HEK293T (cell line): ENCODE data around the gene SUMO3.

ENCODE experiments used
- ARNT ChIP-seq: fragments of 450-650 bp; IDR thresholded peaks from 2 replicates; pipeline ENCODE4 v1.6.1; 2017; ENCODE audit warnings: mild to moderate bottlenecking
- BHLHE40 ChIP-seq: fragments of 450-650 bp; IDR thresholded peaks from 2 replicates; pipeline ENCODE4 v1.6.1; 2016; ENCODE audit warnings: mild to moderate bottlenecking, moderate library complexity, borderline replicate concordance
- CTBP1 ChIP-seq: fragments of 450-650 bp; IDR thresholded peaks from 2 replicates; pipeline ENCODE4 v1.6.1; 2016; ENCODE audit warnings: borderline replicate concordance
- ELF4 ChIP-seq: fragments of 450-650 bp; IDR thresholded peaks from 2 replicates; pipeline ENCODE4 v1.6.1; 2017; ENCODE audit warnings: antibody characterized with exemption
- FOXA1 ChIP-seq: fragments of 450-650 bp; IDR thresholded peaks from 2 replicates; pipeline ENCODE4 v1.6.1; 2016; ENCODE audit warnings: mild to moderate bottlenecking
- FOXK2 ChIP-seq: fragments of 450-650 bp; IDR thresholded peaks from 2 replicates; pipeline ENCODE4 v1.6.1; 2016; ENCODE audit warnings: mild to moderate bottlenecking
- HDGF ChIP-seq: fragments of 450-650 bp; IDR thresholded peaks from 2 replicates; pipeline ENCODE4 v1.6.1; 2017; ENCODE audit warnings: antibody characterized with exemption, borderline replicate concordance
- NFRKB ChIP-seq: fragments of 450-650 bp; IDR thresholded peaks from 2 replicates; pipeline ENCODE4 v1.6.1; 2016; ENCODE audit warnings: mild to moderate bottlenecking, moderate library complexity
- SP1 ChIP-seq: fragments of 450-650 bp; IDR thresholded peaks from 2 replicates; pipeline ENCODE4 v1.6.1; 2017
- SUZ12 ChIP-seq: fragments of 450-650 bp; IDR thresholded peaks from 2 replicates; pipeline ENCODE4 v1.6.1; 2016; ENCODE audit warnings: mild to moderate bottlenecking
- ZNF384 ChIP-seq: fragments of 450-650 bp; IDR thresholded peaks from 2 replicates; pipeline ENCODE4 v1.6.1; 2016

DNA sequence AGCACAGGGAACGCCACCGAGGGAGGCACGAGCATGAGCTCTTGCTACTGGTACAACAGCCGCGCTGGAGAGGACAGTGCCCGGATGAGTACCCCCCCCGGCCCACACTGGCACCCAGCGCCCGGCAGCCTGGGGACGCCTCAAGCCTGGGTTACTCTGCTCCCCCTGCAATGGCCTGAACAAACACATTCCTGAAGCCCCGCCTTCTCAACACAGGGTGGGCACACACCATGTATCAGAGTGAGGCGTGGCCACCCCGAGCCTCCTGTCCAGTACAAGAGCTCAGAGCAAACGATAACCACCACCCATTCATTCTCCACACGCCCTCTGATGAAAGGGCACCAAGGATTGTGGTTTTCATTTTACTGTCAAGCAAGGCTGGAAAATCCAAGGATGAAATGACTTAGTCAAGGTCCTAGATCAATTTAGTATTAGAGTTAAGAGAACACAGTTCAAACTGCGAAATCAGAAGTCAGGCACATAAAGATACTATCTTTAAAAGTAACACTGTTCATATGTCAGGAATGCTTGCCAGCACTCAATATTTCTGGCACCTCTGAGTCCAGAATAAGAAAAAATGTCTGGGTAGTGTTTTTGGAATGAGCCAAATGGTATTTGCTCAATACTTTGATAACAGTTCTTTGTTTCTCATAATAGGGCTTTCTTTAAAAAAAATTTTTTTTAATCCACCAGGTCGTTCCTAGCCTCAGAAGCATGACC lies 38.3 kb downstream of the SUMO3 start:
- TF ChIP-seq SP1 (no peak), ARNT (no peak), BHLHE40 (no peak), ZNF384 (no peak), NFRKB (no peak), HDGF (no peak), FOXK2 (no peak), ELF4 (no peak), FOXA1 (no peak), SUZ12 (no peak), CTBP1 (no peak)
